NCI-H2171 treated with DMSO at 0.1 percent for 48 hours (cell line): ENCODE measurements around the gene SCN1A.

ENCODE experiments used
- DNase-seq: peaks from one replicate; lab custom pipeline; 2025; lab: John Stamatoyannopoulos, UW

The SCN1A gene

DNA sequence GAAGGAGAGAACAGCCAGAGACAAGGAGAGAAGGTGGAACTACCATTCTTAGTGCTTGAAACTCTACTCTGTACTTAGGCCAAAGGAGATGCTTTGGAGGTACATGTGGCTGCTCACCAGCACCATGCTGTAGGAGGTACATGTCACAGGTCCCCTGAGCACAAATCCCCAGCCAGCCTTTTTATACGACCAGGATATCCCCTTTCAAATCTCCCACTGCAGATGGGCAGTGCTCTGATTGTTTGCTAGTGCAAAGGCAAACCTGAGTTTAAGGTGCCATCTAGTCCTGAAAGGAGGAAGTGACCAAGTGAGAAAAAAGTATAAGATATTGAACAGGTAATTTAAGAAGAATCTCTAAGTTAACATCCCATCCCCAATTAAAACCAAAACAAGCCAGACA is 157.2 kb downstream of the SCN1A start:
- no peak for DNase-seq

DNA sequence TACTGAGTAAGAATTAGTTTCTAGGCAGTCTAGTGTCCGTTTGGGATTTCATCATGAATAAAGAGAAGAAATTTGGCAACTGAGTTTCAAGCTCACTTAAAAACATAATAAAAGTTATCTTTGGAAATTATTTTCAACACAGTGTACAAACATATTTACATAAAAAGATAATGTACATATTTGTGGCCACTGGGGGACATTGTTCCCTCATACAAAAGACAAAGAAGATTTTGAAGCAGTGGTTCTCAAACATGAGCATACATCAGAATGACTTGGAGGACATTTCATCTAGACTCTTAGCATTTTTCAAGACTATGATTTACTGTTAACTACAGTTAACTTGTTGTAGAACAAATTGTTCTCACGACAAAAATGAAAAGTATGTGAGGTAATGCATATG is 158.6 kb downstream of the SCN1A start:
- DNase-seq: peak; percentile 9

DNA sequence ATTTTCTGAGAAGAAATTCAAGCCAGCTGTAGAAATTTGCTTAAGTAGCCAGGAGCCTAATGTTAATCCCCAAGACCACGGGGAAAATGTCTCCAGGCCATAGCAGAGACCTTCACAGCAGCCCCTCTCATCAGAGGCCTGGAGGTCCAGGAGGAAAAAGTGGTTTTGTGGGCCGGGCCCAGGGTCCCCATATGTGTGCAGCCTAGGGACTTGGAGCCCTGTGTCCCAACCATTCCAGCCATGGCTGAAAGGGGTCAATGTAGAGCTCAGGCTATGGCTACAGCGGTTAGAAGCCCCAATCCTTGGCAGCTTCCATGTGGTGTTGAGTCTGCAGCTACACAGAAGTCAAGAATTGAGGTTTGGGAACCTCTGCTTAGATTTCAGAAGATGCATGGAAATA is 160.1 kb downstream of the SCN1A start:
- DNase-seq: no peak

DNA sequence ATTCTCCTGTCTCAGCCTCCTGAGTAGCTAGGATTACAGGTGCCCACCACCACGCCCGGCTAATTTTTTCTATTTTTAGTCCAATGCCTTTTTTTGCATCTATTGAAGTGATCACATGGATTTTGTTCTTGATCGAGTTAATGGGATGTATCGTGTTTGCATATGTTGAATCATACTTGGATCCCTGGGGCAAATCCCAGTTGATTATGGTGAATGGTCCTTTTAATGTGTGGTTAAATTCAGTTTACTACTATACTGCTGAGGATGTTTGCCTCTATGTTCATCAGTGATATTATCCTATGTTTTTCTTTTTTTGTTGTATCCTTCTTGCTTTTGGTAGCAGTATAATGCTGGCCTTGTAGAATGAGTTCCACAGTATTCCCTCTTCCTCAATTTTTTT is 166.0 kb downstream of the SCN1A start:
- DNase-seq: no peak

DNA sequence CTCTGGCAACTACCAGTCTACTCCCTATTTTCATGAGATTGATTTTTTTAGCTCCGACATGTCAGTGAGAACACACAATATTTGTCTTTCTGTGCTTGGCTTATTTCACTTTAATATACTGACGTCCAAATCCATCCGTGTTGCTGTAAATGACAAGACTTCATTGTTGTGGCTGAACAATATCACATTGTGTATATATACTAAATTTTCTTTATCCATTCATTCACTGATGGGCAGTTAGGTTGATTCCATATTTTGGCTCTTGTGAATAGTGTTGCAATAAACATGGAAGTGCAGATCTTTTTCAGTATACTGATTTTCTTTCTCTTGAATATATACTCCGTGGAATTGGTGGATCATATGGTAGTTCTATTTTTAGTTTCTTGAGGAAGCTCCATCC is 168.4 kb downstream of the SCN1A start:
- no peak for DNase-seq

DNA sequence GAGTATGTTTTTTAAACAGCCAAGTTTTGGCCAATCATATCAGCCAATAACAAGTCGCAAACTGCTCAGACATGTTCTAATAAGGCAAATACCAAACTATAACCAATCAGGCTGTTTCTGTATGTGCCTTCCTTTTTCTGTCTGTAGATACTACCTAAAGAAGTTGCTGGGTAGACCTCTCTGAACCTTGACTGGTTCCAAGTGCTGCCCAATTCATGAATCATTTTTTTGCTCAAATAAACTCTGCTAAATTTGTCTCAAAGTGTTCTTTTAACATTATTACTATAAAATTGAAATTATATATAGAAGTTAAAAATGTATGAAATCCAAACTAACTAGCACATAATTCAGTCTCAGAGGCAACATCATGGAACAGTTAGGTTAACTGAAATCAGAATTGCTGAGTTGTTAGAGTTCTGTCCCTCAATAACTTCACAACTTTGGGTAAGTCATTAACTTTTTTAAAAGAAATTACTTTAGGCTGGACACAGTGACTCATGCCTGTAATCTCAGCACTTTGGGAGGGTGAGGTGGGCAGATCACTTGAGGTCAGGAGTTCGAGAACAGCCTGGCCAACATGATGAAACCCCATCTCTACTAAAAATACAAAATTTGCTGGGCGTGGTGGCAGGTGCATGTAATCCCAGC is 169.4 kb downstream of the SCN1A start:
- DNase-seq: no peak

DNA sequence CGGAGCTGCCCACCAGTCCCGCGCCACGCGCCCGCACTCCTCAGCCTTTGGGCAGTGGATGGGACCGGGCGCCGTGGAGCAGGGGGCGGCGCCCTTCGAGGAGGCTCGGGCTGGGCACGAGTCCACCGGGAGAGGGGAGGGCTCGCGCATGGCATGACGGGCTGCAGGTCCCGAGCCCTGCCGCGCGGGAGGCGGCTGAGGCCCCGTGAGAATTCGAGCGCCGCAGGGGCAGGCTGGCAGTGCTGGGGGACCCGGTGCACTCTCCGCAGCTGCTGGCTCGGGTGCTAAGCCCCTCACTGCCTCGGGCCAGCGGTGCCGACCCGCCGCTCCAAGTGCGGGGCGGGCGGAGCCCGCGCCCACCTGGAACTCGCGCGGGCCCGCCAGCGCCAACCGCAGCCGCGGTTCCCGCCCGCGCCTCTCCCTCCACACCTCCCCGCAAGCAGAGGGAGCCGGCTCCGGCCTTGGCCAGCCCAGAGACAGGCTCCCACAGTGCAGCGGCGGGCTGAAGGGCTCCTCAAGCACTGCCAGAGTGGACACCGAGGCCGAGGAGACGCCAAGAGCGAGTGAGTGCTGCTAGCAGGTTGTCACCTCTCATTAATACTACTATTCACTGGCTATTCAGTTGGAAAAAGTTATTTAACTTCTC is 170.7 kb downstream of the SCN1A start:
- no peak for DNase-seq

DNA sequence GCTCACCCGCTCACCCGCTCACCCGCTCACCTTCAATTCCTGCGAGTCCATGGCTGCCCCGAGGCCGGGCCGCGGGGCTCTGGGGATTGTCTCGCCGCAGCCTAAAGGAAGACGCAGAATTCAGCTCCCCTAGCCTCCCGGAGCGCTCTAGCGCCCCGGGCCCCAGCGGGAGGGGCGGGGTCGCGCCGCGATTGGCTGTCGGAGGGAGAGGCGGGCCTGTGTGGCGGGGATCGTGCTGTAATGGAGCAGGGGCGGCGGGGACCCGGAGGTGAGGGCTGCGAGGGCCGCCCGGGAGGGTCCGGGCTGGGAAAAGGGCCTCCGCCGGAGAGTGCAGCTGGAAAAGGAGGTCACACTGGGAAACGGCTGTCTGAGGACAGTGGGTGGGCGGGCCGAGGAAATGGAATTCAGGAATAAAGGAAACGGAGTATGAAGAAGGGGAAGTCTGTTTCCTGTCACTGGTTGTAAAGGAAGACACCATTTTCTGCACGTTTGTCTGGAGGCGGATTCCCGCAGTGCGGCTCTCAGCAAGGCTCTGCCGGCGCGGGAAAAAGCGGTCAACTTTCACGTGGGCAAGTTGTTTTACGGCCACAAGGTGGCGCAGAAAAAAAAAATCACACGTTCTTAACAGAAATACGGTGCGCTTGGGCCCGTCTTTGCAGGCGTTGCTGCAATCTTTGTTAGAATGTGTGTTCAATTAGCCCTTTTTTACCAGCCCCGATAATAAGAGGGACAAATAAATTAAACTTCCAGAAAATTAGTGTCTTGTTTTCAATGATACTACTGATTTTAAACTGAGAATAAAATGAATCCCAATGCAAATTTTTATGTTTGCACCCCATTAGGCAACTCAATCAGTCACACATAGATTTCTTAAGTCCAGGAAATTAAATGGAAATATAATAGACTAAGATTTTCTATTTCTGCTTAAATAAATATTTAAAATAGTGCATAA is 173.9 kb downstream of the SCN1A start, which contains the start of gene TTC21B:
TSS of gene TTC21B (minus strand) at position 122 of the 952 bp plus-strand sequence. CDS start at position 51, 71 bp downstream.
- DNase-seq: peak; percentile 98

DNA sequence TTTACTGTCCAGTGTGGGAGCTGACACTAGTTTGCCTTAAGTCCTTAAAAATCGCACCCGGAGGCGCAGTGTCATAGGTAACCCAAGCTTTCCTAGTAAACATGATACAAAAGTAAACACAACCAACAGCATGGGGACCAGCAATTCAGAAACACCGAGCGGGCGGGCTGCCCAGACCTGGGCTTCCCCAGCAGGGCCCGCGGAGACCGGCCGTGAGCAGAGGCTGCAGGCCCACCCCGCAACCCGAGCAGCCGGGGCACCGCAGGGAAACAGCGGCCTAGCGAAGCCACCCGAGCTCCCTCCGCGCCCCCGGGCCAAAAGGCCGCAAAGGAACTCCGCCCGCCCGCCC is 174.5 kb downstream of the SCN1A start:
- no peak for DNase-seq

DNA sequence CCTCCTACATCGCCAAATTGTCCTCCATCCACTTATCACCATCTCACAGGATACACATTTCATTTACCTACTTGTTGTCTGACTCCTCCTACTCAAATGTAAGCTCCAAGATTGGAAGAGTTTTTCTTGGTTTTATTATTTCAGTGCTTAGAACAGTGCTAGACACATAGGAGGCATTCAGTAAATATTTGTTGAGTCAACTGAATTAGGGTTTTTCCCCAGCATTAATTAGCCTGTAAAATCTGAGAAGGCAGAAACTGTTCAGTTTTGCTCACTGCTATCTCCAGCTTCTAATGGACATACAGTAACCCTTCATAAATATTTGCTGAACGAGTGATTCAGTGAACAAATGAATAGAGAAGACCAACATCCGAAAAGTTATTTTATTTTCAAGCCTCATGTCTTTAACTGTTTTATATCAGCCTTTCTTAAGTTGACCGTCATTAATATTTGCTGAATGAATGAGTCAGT is 175.0 kb downstream of the SCN1A start:
- peak; percentile 31 for DNase-seq

DNA sequence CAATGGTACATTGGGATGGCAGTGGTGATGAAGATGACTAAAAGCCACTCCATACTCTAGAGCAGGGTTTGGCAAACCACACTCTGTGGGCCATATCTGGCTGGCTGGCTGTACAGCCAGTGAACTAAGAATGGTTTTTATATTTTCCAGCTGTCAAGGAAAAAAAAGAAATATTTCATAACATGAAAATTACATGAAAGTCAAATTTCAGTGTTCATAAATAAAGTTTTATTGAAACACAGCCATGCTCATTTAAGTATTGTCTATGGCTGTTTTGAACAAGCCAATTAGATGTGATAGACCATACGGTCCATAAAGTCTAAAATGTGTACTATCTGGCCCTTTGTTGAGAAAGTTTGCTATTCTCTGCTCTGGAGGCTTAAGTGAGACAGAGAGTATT is 175.7 kb downstream of the SCN1A start:
- DNase-seq: no peak

DNA sequence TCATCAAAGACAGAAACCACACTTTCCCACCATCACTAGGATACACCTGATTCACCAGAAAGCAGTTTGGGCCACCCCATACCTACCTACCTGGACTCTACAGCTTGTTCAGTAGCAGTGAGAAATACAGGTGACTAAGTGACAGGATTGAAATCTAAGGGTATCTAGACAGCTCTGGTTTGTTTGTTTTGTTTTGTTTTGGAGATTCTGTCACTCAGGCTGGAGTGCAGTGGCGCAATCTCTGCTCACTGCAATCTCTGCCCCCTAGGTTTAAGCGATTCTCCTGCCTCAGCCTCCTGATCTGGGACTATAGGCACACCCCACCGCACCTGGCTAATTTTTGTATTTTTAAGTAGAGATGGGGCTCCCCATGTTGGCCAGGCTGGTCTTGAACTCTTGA is 177.4 kb downstream of the SCN1A start:
- no peak for DNase-seq

DNA sequence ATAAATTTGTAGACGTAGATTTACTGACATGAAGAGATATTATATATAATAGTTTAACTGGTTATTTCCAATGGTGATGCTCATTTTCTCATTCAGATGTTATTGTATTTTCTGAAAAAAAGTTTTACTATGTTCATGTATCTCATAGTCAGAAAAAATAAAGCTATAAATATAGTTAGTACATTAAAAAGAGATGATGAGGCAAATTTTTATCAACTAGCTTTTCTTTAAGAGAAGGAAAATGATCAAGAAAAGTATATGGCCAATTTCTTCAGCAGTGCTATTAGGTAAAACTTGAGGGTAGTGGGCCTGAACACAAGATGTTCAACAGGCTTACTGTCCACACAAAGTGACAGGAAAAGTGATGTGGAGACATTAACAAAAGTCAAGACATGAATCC is 186.0 kb downstream of the SCN1A start:
- DNase-seq: no peak

DNA sequence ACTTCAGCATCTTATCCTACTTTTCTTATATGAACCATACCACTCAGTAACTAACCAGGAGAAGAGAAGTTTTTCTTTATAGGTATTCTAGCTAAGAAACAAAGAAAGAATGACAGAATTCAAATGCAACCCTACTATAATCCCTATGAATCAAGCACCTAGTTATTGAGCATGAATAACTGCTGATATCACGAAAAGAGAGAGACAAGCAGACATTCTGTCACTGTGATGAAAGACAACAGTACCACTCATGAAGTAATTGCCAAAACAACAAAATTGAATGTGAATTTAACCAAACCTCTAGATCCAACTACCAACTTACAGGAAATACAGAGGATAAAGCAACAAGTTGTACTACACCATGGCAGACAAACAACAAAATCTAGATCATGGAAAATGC is 189.6 kb downstream of the SCN1A start:
- DNase-seq: no peak
